GM19238 (cell line): ENCODE results near the gene DDX18.
"Not testable (repeated sequence)": the region's sequence is repeated elsewhere in the genome, so short reads cannot be mapped to it uniquely, and the experiment has no call there.

Source experiments
- DNase-seq: peaks from one replicate; pipeline ENCODE4 v3.0.0; 2011; ENCODE audit warnings: low spot score; ENCODE audit not compliant: insufficient read length

The DDX18 gene

DNA sequence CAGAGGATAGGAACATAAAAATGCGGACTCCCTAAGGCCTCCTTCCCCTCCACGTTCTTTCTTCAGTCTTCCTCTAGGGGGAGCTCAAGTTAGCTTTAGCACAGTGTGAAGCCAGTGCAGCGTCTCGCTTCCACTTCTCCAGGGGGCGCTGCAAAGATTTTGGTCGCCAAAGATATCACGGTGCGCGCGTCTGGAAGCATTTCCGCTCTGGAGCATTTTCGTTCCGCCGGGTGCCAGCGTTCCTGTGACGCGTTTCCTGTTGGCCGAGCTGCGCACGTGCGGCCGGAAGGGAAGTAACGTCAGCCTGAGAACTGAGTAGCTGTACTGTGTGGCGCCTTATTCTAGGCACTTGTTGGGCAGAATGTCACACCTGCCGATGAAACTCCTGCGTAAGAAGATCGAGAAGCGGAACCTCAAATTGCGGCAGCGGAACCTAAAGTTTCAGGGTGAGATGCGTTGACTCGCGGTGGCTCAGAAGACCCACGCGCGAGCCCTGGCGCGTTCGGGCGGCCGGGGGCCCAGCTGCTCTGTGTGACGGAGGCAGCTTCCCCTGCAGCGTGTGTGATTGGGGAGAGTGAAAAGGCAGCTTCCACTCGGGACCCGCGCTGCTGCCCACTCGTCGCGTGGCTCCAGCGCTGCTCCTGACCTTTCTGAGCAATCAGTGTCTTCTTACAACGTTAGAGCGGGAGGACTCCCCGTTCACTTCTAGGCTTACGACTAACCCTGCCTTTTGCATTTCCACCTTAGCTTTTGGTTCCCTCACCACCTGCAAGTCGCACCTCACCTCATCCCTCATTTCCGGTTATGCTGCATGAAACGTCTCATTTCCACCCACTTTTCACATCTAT, at the start of gene DDX18:
Gene DDX18 (plus strand): TSS at position 275 of the 848 bp plus-strand sequence. CDS start 87 bp downstream, at position 362.
- peak; percentile 50 for DNase-seq

- DNase-seq = no peak
Measured at GRCh38 chr2:117770730-117771129, 43.8 kb upstream of the DDX18 start.

GRCh38 chr2:117771969-117772630, 42.4 kb upstream of the DDX18 start:
- no peak for DNase-seq

- DNase-seq = no peak
Measured at GRCh38 chr2:117774716-117775115, 39.8 kb upstream of the DDX18 start.

DNA sequence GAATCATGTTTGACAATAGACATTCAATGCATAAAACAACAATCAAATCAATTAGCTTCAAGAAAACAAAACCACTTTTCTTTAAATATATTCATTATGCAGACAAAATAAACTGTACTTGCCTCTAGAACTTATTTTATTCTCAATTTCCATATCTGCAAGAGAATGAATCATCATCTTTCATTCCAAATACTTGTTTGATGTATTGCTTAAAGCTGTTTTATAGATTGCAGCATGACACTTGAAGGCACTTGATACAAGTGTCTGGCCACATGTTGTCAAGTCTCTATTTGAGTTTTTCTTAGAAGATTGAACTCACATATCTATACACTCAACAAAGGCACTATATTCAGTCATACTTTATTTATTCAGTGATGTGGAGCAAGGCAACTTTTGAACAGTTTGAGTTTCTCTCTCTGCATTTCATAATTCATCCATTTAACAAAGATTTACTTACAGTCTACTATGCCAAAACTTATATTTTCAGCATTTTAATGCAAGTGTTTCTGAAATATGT, 38.7 kb upstream of the DDX18 start:
- no peak for DNase-seq

DNA sequence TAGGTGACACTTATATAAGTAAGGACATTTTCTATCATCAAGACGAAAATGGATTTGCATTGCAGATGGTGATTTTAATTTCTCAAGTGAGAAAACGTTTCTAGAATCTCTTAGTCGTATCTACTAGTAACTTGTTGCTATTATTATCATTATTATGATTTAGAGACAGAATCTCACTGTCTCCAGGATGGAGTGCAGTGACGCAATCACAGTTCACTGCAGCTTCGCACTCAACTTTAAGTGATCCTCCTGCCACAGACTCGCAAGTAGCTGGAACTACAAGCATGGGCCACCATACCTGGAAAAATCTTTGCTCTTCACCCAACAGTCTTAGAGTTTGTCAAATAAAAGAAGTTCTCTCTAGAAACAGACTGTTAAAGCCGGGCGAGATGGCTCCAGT, 37.6 kb upstream of the DDX18 start:
- DNase-seq = no peak

GRCh38 chr2:117785740-117786139, 28.8 kb upstream of the DDX18 start:
- DNase-seq = peak; percentile 6

DNA sequence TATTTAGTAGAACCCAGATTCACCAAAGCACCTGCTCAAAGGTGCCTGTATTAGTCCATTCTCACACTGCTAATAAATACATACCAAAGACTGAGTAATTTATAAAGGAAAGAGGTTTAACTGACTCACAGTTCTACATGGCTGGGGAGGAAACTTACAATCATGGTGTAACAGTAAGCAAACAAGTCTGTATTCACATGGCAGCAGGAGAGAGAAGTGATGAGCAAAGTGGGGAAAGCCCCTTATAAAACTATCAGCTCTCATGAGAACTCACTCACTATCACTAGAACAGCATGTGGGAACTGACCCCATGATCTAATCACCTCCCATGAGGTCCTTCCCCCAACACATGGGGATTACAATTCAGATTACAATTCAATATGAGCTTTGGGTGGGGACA, 28.0 kb upstream of the DDX18 start:
- DNase-seq = no peak

DNA sequence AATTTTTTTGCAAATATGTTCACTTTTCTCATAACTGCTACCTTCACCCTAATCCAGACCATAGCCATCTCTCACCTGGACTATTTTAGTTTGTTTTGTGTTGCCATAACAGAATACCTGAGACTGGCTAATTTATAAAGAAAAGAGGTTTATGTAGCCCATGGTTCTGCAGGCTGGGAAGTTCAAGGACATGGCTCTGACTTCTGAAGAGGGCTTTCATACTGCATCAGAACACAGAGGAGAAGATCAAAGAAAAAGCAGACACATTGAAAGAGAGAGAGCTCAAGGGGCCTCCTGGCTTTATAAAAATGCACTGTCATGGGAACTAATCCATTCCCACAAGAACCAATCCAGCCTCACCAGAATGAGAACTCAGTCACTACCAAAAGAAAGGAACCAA, 25.0 kb upstream of the DDX18 start:
- no peak for DNase-seq

DNA sequence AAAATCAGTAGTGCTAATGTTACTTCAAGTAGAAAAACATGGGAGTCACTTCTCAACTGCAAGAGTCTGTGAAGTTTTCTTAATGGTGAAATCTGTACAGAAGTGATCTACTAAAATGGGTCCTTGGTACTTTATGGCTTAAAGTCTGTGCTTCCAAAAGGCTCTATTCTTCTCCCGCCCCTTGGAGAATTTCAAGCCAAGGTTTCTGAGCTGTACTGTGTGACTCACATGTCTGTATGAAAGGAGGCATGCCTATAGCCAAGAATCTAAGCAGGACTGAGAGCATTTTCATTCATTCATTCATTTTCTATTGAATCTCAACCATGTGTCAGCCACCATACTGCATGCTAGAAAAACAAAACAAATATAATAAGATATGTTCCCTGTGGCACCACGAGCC, 19.8 kb upstream of the DDX18 start:
- DNase-seq = no peak

DNA sequence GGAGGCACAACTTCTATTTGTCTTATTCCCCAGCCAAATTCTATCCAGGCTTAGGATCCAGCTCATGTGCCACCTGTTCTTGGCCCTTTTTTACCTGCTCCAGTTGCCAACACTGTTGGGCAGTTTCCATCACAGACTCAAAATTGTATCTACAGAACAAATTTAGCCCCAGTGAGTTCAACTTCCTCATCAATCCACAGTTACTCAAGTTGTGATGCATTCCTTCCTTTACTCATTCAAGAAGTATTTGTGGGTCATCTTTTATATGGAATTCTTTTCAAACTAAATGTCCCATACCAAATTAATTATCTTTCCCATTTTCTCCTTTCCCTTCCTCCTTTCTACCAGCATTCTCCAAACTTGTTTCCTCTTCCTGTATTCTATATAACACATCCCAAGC, 12.7 kb upstream of the DDX18 start:
- DNase-seq = no peak

GRCh38 chr2:117803644-117804325, 10.7 kb upstream of the DDX18 start:
- not testable (repeated sequence) for DNase-seq

DNA sequence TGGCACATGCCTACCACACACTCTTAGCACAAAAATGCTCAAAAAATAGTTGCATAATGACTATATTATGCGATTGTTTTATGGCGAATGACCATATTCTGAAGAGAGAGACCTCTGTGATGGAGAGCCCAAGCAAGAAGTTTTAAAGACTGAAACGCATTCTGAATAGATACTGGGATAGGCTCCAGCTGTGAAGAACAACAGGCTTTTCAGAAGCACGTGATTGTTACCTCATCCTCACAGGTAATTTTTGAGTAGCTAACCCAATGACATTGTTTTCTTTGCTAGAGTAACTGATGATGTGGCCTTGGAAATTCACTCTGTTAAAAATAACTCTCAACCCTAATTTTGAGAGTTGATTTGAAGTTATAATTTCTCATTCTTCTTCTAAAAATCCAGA, 2.0 kb upstream of the DDX18 start:
- DNase-seq = no peak

DNA sequence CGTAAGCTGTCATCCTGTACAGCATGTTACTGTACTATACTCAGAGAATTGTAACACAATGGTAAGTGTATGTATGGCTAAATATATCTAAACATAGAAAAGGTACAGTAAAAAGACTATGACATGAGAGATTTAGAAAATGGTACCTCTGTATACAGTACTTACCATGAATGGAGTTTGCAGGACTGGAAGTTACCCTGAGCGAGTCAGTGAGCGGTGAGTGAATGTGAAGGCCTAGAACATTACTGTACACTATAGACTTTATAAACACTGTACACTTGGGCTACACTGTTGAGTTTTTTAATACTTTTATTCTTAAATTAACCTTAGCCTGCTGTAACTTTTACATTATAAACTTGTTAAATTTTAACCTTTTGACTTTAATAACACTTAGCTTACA, 1.5 kb downstream of the DDX18 start:
- no peak for DNase-seq

DNA sequence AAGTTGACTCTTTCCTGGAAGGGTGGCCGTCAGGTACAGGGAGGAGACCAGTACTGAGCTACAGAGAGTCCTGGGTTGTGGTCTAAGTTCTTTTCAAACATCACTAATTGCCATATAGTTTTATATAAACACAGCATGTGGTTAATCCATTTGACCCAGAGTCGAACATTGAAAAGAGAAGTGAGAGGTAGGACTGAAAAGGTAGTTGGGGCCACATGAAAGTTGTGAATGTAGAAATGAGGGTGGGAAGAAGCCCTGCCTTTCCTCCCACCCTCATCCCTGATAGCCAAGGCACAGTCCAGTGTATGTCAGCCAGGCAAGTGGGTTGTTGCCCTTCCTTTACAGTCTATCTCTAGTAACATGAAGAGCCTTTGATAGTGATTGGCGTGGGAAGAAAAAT, 4.4 kb downstream of the DDX18 start:
- DNase-seq = no peak

DNA sequence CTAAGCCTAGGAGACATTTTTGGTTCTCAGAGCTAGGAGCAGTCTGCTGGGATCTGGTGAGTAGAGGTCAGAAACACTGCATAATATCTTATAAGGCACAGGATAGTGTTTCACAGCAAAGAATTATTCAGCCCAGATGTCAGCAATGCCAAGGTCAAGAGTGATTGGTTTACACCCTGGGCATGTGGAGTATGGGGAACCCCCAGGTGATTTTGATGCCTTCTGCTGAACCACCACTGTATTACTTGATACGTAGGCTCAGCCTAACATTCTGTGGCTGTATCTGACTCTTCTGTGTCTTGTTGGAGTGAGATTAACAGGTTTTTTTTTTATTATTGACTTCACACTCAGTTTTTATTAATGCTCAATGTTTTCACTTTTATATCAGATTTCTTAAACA, 6.0 kb downstream of the DDX18 start:
- DNase-seq = no peak

DNA sequence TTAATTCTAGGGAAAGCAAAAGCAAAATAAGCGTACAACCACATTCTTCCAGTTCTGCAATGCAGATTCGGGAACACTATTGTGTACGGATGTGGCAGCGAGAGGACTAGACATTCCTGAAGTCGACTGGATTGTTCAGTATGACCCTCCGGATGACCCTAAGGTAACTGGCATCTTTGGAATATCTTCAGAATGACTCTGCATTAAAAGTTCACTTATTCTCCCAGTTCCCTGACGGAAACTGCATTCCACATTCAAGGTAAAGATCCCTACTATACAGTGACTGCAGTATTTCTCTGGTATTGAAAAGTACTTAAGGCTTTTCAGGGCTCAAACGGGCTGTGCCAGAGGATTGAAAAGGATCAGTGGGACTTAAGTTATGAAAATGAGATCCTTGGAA, 10.9 kb downstream of the DDX18 start:
- DNase-seq = no peak

DNA sequence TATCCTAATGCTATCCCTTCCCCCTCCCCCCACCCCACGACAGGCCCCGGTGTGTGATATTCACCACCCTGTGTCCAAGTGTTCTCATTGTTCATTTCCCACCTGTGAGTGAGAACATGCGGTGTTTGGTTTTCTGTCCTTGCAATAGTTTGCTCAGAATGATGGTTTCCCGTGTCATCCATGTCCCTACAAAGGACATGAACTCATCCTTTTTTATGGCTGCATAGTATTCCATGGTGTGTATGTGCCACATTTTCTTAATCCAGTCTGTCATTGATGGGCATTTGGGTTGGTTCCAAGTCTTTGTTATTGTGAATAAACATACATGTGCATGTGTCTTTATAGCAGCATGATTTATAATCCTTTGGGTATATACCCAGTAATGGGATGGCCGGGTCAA, 13.0 kb downstream of the DDX18 start:
- not testable (repeated sequence) for DNase-seq

DNA sequence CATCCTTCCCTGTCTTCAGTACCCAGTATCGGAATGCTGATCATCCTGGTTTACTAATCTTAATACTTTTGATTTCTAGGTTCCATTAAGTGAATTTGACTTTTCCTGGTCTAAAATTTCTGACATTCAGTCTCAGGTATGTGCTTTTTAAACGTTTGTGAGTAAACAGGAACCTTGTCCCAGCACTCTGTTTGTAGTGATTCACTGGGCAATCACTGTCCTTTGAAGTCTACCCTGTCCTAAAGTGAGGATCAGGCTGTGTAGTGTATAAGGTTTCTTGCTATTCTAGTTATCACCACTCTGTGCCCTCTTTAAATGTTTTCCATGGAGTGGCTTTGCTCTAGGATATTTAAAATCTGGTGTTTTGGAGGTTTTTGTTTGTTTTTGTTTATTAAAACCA, 14.4 kb downstream of the DDX18 start:
- DNase-seq = no peak

GRCh38 chr2:117832332-117832731, 17.8 kb downstream of the DDX18 start:
- DNase-seq = no peak

- no peak for DNase-seq
Measured at GRCh38 chr2:117832905-117833613, 18.6 kb downstream of the DDX18 start.
